Prostate gland (tissue), 2 donors: ENCODE data around the gene PIH1D1.

Experiments used
- POLR2A ChIP-seq: fragments of 450-650 bp; IDR thresholded peaks from one replicate; pipeline ENCODE4 v1.6.1; 2016; ENCODE audit warnings: antibody characterized with exemption, mild to moderate bottlenecking
- TF ChIP-seq, protein P1 (sequence below), 4 experiments: fragments of 200-600 bp in 2 of 4; fragments of 450-650 bp in 2 of 4; sonication (generic) in 2 of 4; IDR thresholded peaks; 1 replicate in 3 of 4; 2 replicates in 1 of 4; pipeline ENCODE4 v1.5.1; 2016 to 2019; ENCODE audit warnings: antibody characterized with exemption in 4 of 4, mild to moderate bottlenecking in 2 of 4, moderate library complexity in 2 of 4

DNA sequence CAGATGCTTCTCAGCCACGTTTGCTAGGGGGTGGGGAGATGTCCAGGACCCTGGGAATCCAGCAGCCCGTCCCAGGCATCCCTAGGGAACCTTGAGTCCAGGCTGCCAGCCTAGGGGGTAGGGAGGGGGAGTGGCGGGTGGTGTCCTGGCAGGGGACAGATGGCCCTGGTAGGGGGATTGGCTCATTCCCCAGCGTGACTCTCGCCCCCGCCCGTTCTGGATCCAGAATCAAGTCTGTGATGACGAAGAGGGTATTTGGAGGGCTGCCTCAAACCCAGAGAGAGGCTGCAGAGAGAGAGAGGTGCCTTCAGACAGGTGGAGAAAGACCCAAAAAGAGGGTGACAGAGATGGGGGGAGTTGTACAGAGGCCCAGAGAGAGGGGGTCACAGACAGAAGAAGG is 14.4 kb downstream of the PIH1D1 start:
- no peak for TF ChIP-seq POLR2A
- TF ChIP-seq, protein P1, sequence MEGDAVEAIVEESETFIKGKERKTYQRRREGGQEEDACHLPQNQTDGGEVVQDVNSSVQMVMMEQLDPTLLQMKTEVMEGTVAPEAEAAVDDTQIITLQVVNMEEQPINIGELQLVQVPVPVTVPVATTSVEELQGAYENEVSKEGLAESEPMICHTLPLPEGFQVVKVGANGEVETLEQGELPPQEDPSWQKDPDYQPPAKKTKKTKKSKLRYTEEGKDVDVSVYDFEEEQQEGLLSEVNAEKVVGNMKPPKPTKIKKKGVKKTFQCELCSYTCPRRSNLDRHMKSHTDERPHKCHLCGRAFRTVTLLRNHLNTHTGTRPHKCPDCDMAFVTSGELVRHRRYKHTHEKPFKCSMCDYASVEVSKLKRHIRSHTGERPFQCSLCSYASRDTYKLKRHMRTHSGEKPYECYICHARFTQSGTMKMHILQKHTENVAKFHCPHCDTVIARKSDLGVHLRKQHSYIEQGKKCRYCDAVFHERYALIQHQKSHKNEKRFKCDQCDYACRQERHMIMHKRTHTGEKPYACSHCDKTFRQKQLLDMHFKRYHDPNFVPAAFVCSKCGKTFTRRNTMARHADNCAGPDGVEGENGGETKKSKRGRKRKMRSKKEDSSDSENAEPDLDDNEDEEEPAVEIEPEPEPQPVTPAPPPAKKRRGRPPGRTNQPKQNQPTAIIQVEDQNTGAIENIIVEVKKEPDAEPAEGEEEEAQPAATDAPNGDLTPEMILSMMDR (IDR thresholded peaks at IDR 0.05) = no peak
